Small intestine (tissue), 7 donors: ENCODE measurements around the gene CDK14. TPM values are rescaled to one million over a fixed set of nuclear protein-coding genes. Genes with fewer than 3 reads are reported as not detected.

Source experiments
- DNase-seq, 2 donors: peaks; one replicate each; pipeline versions ENCODE4 v3.0.0 to v3.0.0-alpha.2; 2013
- FAIRE-seq: peaks from 2 replicates; lab custom pipeline; 2012; peaks lifted over from hg19 to GRCh38; lab: Jason Lieb, UNC
- H3K27ac ChIP-seq, 3 donors: one replicate each; pipeline ENCODE4 v1.5.1; 2013; ENCODE audit warnings: low read length in 2 of 3, mild to moderate bottlenecking in 2 of 3, control low read depth in 1 of 3, inconsistent platforms in 1 of 3, low read depth in 1 of 3, moderate library complexity in 1 of 3
- H3K27me3 ChIP-seq, 3 donors: one replicate each; pipeline ENCODE4 v1.6.1; 2013; ENCODE audit warnings: low read length in 3 of 3, inconsistent platforms in 1 of 3; ENCODE audit not compliant: control insufficient read depth in 3 of 3, insufficient read depth in 3 of 3
- H3K36me3 ChIP-seq, 3 donors: one replicate each; pipeline ENCODE4 v1.6.1; 2013; ENCODE audit warnings: low read length in 3 of 3, inconsistent platforms in 1 of 3, low read depth in 1 of 3, mild to moderate bottlenecking in 1 of 3, moderate library complexity in 1 of 3; ENCODE audit not compliant: control insufficient read depth in 3 of 3, insufficient read depth in 2 of 3
- H3K4me1 ChIP-seq, 3 donors: one replicate each; pipeline ENCODE4 v1.6.1; 2013; ENCODE audit warnings: low read length in 2 of 3, inconsistent platforms in 1 of 3, low read depth in 1 of 3, mild to moderate bottlenecking in 1 of 3, moderate library complexity in 1 of 3; ENCODE audit not compliant: control insufficient read depth in 3 of 3, insufficient read depth in 2 of 3
- H3K4me3 ChIP-seq, 3 donors: one replicate each; pipeline ENCODE4 v1.5.1; 2013; ENCODE audit warnings: low read length in 3 of 3, control low read depth in 1 of 3, inconsistent platforms in 1 of 3, low read depth in 1 of 3, mild to moderate bottlenecking in 1 of 3, moderate library complexity in 1 of 3
- H3K9me3 ChIP-seq, 2 donors: one replicate each; pipeline ENCODE4 v1.6.1; 2013; ENCODE audit warnings: low read depth in 1 of 2, low read length in 1 of 2; ENCODE audit not compliant: control insufficient read depth in 2 of 2, insufficient read depth in 1 of 2
- WGBS, 3 donors: extraction: QIAGEN DNeasy Blood & Tissue Kit; methylation state at CpG; one replicate each; pipeline ENCODE4 v1.1.7; 2013; 5-methylcytosine and 5-hydroxymethylcytosine counted together
- polyA plus RNA-seq, 4 donors: library from polyadenylated mRNA; stranded (reverse) in 3 of 4; unstranded in 1 of 4; fragments of 200-250 nt in 3 of 4; fragments of 120-200 nt in 1 of 4; gene quantifications; one replicate each; pipeline versions ENCODE4 v1.2.1 to v1.2.3, GENCODE V29; 2013
- donor health status: healthy with polysubstance abuse.
- donor health status: control.
- donor health status: control.
- donor health status: Bipolar disorder and iron deficiency.
- donor health status: healthy.

Gene CDK14
- polyA plus RNA-seq, 4 donors, result 1.1 to 6.3 (median 2.0) TPM; not detected in 1

GRCh38 chr7:90869335-90869734, 273.2 kb downstream of the CDK14 start:
- H3K4me3 ChIP-seq, result no peak overlapping the region
- DNase-seq (no peak), FAIRE-seq (no peak)
- H3K36me3 ChIP-seq, result no peaks in the 10 kb centered on the region
- no peak overlapping the region for H3K27ac ChIP-seq
- WGBS, 3 donors, result 80 to 95% (median 92%) methylated on average over 1 of the region's 1 CpG
- H3K9me3 ChIP-seq, result peaks cover 0 to 2% of the 10 kb centered on the region in 2 donors
- H3K4me1 ChIP-seq, result no peaks in the 10 kb centered on the region
- H3K27me3 ChIP-seq, result no peaks in the 10 kb centered on the region

- DNase-seq, result no peak
- Histone ChIP-seq H3K27ac (no peak overlapping the region), H3K36me3 (peaks cover 0 to 2% (median 0%) of the 10 kb centered on the region in 3 donors), H3K27me3 (no peaks in the 10 kb centered on the region), H3K4me3 (no peak overlapping the region), H3K9me3 (no peaks in the 10 kb centered on the region), H3K4me1 (no peaks in the 10 kb centered on the region)
- FAIRE-seq, result no peak
- 87 to 93% (median 90%) methylated on average over 2 of the region's 2 CpGs for WGBS, 3 donors
These were observed 280.6 kb downstream of the CDK14 start for GRCh38 chr7:90876701-90877100.

- no peaks in the 10 kb centered on the region for H3K9me3 ChIP-seq
- 41 to 43% (median 41%) methylated on average over 2 of the region's 2 CpGs for WGBS, 3 donors
- DNase-seq, result no peak
- no peak overlapping the region for H3K4me3 ChIP-seq
- no peaks in the 10 kb centered on the region for H3K4me1 ChIP-seq
- H3K36me3 ChIP-seq, result peaks cover 0 to 2% (median 0%) of the 10 kb centered on the region in 3 donors
- H3K27ac ChIP-seq, result no peak overlapping the region
- no peak for FAIRE-seq
- no peaks in the 10 kb centered on the region for H3K27me3 ChIP-seq
These were observed 281.1 kb downstream of the CDK14 start for GRCh38 chr7:90877201-90877600.

GRCh38 chr7:90879924-90880323, 283.8 kb downstream of the CDK14 start:
- WGBS, 3 donors, result 87 to 97% (median 93%) methylated on average over 3 of the region's 3 CpGs
- Histone ChIP-seq H3K4me3 (no peak overlapping the region), H3K27ac (no peak overlapping the region), H3K9me3 (no peaks in the 10 kb centered on the region), H3K36me3 (peaks cover 0 to 2% (median 0%) of the 10 kb centered on the region in 3 donors), H3K4me1 (no peaks in the 10 kb centered on the region), H3K27me3 (no peaks in the 10 kb centered on the region)
- no peak for FAIRE-seq
- DNase-seq, result no peak

GRCh38 chr7:90886416-90886815, 290.3 kb downstream of the CDK14 start:
- no peak overlapping the region for H3K4me3 ChIP-seq
- 94 to 97% (median 95%) methylated on average over 2 of the region's 2 CpGs for WGBS, 3 donors
- no peaks in the 10 kb centered on the region for H3K9me3 ChIP-seq
- no peak overlapping the region for H3K27ac ChIP-seq
- H3K27me3 ChIP-seq, result no peaks in the 10 kb centered on the region
- no peaks in the 10 kb centered on the region for H3K4me1 ChIP-seq
- no peaks in the 10 kb centered on the region for H3K36me3 ChIP-seq
- DNase-seq (no peak), FAIRE-seq (no peak)

GRCh38 chr7:90889210-90889609, 293.1 kb downstream of the CDK14 start:
- Histone ChIP-seq H3K36me3 (no peaks in the 10 kb centered on the region), H3K27me3 (no peaks in the 10 kb centered on the region), H3K4me1 (no peaks in the 10 kb centered on the region), H3K9me3 (no peaks in the 10 kb centered on the region), H3K4me3 (no peak overlapping the region), H3K27ac (no peak overlapping the region)
- no peak for FAIRE-seq
- no peak for DNase-seq
- 63 to 82% (median 82%) methylated on average over 2 of the region's 2 CpGs for WGBS, 3 donors

GRCh38 chr7:90889644-90890043, 293.5 kb downstream of the CDK14 start:
- H3K27me3 ChIP-seq, result no peaks in the 10 kb centered on the region
- no peaks in the 10 kb centered on the region for H3K9me3 ChIP-seq
- H3K27ac ChIP-seq, result no peak overlapping the region
- H3K4me1 ChIP-seq, result no peaks in the 10 kb centered on the region
- FAIRE-seq (no peak), DNase-seq (no peak)
- H3K4me3 ChIP-seq, result no peak overlapping the region
- 93 to 100% (median 95%) methylated on average over 1 of the region's 1 CpG for WGBS, 3 donors
- no peaks in the 10 kb centered on the region for H3K36me3 ChIP-seq

GRCh38 chr7:90891529-90891928, 295.4 kb downstream of the CDK14 start:
- Histone ChIP-seq H3K36me3 (no peaks in the 10 kb centered on the region), H3K27me3 (no peaks in the 10 kb centered on the region), H3K27ac (no peak overlapping the region), H3K4me1 (no peaks in the 10 kb centered on the region), H3K4me3 (no peak overlapping the region), H3K9me3 (no peaks in the 10 kb centered on the region)
- DNase-seq (no peak), FAIRE-seq (no peak)
- 55 to 68% (median 66%) methylated on average over 1 of the region's 1 CpG for WGBS, 3 donors

- WGBS, 3 donors, result 84 to 93% (median 86%) methylated on average over 2 of the region's 2 CpGs
- H3K9me3 ChIP-seq, result no peaks in the 10 kb centered on the region
- DNase-seq (no peak), FAIRE-seq (no peak)
- H3K27ac ChIP-seq, result no peak overlapping the region
- H3K36me3 ChIP-seq, result no peaks in the 10 kb centered on the region
- H3K4me3 ChIP-seq, result no peak overlapping the region
- no peaks in the 10 kb centered on the region for H3K27me3 ChIP-seq
- no peaks in the 10 kb centered on the region for H3K4me1 ChIP-seq
These were observed 296.1 kb downstream of the CDK14 start for GRCh38 chr7:90892213-90892612.
